ENCODE data around the gene CDRT4. TPM values are rescaled to one million over a fixed set of nuclear protein-coding genes. Genes with fewer than 3 reads are reported as not detected.

The CDRT4 gene
- 6.1 TPM for polyA plus RNA-seq (2013, experiment 1 of 2)
- polyA plus RNA-seq (2013, experiment 2 of 2): 5.9 TPM

DNA sequence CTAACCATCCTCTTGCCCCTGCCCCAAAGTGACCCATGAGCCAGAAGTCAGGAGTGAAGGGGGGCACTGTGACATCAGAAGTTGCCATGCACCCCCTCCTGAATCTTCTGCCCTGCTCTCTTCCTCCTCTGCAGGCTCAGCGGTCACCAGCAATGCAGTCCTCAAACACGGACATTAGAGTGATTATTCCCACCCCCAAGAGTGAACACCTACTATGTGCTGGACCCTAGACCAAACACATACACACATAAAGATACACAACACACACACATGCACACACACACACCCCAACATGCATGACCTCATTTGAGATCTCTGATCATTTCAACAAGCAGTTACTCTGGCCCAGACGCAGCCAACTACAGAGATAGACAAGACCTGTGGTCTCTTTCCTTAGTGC, at the start of gene CDRT4:
Gene CDRT4 (minus strand): TSS at position 30 of the 400 bp plus-strand sequence. CDS start 27,383 bp downstream, outside the sequence.
- Histone ChIP-seq H2BK5ac (ENCODE audit: low read length) (no peak within 1 kb of the TSS), H3K23ac (ENCODE audit: low read length) (no peak within 1 kb of the TSS), H3K56ac (ENCODE audit: low read length) (no peak within 1 kb of the TSS), H4K8ac (ENCODE audit: low read depth, low read length) (no peak within 1 kb of the TSS), H3K79me1 (ENCODE audit: low read length) (no peaks in the 10 kb centered on the region), H3K27me3 (ENCODE audit: insufficient read depth, low read length, poor library complexity) (no peaks in the 10 kb centered on the region), H4K5ac (ENCODE audit: low read length) (no peak within 1 kb of the TSS), H3K9ac (ENCODE audit: low read length) (no peak within 1 kb of the TSS), H3K79me2 (ENCODE audit: control insufficient read depth, insufficient read depth, low read length) (no peaks in the 10 kb centered on the region), H3K36me3 (ENCODE audit: control insufficient read depth, insufficient read depth, low read length) (no peaks in the 10 kb centered on the region), H3K4me2 (ENCODE audit: low read length) (no peak within 1 kb of the TSS), H3K4me3 (ENCODE audit: low read length) (no peak within 1 kb of the TSS), H3K4ac (ENCODE audit: low read depth, low read length) (no peak within 1 kb of the TSS), H3K18ac (ENCODE audit: low read length) (no peak within 1 kb of the TSS), H3K27ac (ENCODE audit: low read depth, low read length) (no peak within 1 kb of the TSS), H2AK5ac (ENCODE audit: low read length) (no peak within 1 kb of the TSS), H3K4me1 (ENCODE audit: control insufficient read depth, low read depth, low read length) (no peaks in the 10 kb centered on the region), H2BK120ac (ENCODE audit: low read depth, low read length) (no peak within 1 kb of the TSS), H2BK15ac (replicated peaks; ENCODE audit: low read depth) (no peak within 1 kb of the TSS)
- DNase-seq: no peak
- no CpG with 5 or more reads among the region's 3 CpGs for WGBS (ENCODE audit: extremely low coverage, insufficient coverage, low lambda C conversion rate)

DNA sequence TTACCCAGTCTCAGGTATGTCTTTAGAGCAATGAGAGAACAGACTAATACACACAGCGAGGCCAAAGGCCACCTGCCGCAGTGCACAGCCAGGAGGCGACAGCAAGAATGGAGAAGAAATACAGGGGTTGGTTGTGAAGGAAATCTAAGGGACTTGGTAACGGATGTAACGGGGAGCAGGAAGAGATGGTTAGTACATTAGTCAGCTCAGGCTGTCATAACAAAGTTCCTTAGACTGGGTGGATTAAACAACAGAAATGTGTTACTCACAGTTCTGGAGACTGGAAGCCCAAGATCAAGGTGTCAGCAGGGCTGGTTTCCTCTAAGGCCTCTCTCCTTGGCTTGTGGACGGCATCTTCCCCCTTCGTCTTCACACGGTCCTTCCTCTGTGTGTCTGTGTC, 48.7 kb upstream of the CDRT4 start:
- WGBS (ENCODE audit: extremely low coverage, insufficient coverage, low lambda C conversion rate): no CpG with 5 or more reads among the region's 8 CpGs
- no peaks in the 10 kb centered on the region for H3K79me2 ChIP-seq (ENCODE audit: control insufficient read depth, insufficient read depth, low read length)
- H3K27me3 ChIP-seq (ENCODE audit: insufficient read depth, low read length, poor library complexity): no peaks in the 10 kb centered on the region
- no peak overlapping the region for H3K27ac ChIP-seq (ENCODE audit: low read depth, low read length)
- H3K56ac ChIP-seq (ENCODE audit: low read length): no peak overlapping the region
- no peak overlapping the region for H2AK5ac ChIP-seq (ENCODE audit: low read length)
- no peaks in the 10 kb centered on the region for H3K79me1 ChIP-seq (ENCODE audit: low read length)
- peaks cover 4% of the 10 kb centered on the region for H3K36me3 ChIP-seq (ENCODE audit: control insufficient read depth, insufficient read depth, low read length)
- no peak overlapping the region for H3K4me2 ChIP-seq (ENCODE audit: low read length)
- no peaks in the 10 kb centered on the region for H3K4me1 ChIP-seq (ENCODE audit: control insufficient read depth, low read depth, low read length)
- no peak overlapping the region for H4K5ac ChIP-seq (ENCODE audit: low read length)
- H2BK5ac ChIP-seq (ENCODE audit: low read length): no peak overlapping the region
- H3K9ac ChIP-seq (ENCODE audit: low read length): no peak overlapping the region
- no peak overlapping the region for H3K23ac ChIP-seq (ENCODE audit: low read length)
- no peak overlapping the region for H3K4ac ChIP-seq (ENCODE audit: low read depth, low read length)
- H3K18ac ChIP-seq (ENCODE audit: low read length): no peak overlapping the region
- H2BK15ac ChIP-seq (replicated peaks; ENCODE audit: low read depth): no peak overlapping the region
- H2BK120ac ChIP-seq (ENCODE audit: low read depth, low read length): no peak overlapping the region
- no peak overlapping the region for H3K4me3 ChIP-seq (ENCODE audit: low read length)
- no peak for DNase-seq
- H4K8ac ChIP-seq (ENCODE audit: low read depth, low read length): no peak overlapping the region

DNA sequence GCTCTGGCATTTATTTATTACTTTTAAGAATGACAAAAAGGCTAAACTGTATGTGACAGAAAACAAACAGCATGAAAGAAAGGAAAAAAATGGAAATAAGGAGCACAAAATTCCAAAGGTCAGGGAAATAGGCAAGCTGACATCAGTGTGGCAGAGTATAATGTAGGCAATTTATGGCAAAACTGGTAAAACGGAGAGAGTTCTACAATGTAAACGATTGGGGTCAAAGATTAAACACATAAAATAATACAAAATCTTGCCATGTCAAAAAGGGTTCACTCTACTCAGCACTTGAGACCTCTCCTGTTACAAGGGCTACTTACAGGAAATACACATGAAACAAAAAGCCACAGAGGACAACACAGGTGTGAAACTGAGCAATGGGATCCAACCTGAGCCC, 47.0 kb upstream of the CDRT4 start:
- Histone ChIP-seq H4K8ac (ENCODE audit: low read depth, low read length) (no peak overlapping the region), H2BK5ac (ENCODE audit: low read length) (no peak overlapping the region), H2BK120ac (ENCODE audit: low read depth, low read length) (no peak overlapping the region), H3K36me3 (ENCODE audit: control insufficient read depth, insufficient read depth, low read length) (peaks cover 4% of the 10 kb centered on the region), H3K4me3 (ENCODE audit: low read length) (no peak overlapping the region), H2AK5ac (ENCODE audit: low read length) (no peak overlapping the region), H4K5ac (ENCODE audit: low read length) (no peak overlapping the region), H3K4ac (ENCODE audit: low read depth, low read length) (no peak overlapping the region), H3K79me2 (ENCODE audit: control insufficient read depth, insufficient read depth, low read length) (no peaks in the 10 kb centered on the region), H3K27ac (ENCODE audit: low read depth, low read length) (no peak overlapping the region), H3K9ac (ENCODE audit: low read length) (no peak overlapping the region), H3K4me1 (ENCODE audit: control insufficient read depth, low read depth, low read length) (no peaks in the 10 kb centered on the region), H2BK15ac (replicated peaks; ENCODE audit: low read depth) (no peak overlapping the region), H3K4me2 (ENCODE audit: low read length) (no peak overlapping the region), H3K27me3 (ENCODE audit: insufficient read depth, low read length, poor library complexity) (no peaks in the 10 kb centered on the region), H3K56ac (ENCODE audit: low read length) (no peak overlapping the region), H3K23ac (ENCODE audit: low read length) (no peak overlapping the region), H3K18ac (ENCODE audit: low read length) (no peak overlapping the region), H3K79me1 (ENCODE audit: low read length) (no peaks in the 10 kb centered on the region)
- no peak for DNase-seq
- WGBS (ENCODE audit: extremely low coverage, insufficient coverage, low lambda C conversion rate): no CpG with 5 or more reads among the region's 2 CpGs

DNA sequence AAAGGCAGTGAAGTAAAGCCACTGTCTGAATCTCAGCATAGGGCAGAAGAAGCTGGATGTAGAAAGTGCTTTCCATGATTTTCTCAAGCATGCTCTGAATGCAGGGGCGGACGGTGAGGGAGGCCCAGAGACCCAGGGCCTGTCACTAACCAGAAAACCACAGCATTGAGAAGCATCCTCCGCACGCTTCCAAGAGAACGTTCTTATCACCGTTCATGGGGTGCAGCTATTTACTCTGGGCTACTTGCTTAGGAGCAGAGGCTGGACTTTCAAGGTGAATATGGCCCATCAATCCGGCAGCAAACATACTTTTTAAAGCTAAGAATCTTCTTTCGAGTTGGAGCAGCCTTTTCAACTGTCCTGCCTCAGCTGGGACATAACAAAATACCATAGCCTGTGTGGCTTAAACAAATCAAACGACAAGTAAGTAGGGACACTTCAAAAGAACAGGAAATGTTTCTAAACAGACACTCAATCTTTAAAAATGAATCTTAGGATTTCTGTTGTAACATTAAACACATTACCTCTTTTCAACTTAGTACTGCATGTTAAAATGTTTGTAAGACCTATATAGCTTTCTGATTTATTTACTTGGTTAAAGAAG, 46.5 kb upstream of the CDRT4 start:
- no CpG with 5 or more reads among the region's 9 CpGs for WGBS (ENCODE audit: extremely low coverage, insufficient coverage, low lambda C conversion rate)
- H3K4me3 ChIP-seq (ENCODE audit: low read length): no peak overlapping the region
- H4K8ac ChIP-seq (ENCODE audit: low read depth, low read length): no peak overlapping the region
- no peaks in the 10 kb centered on the region for H3K79me1 ChIP-seq (ENCODE audit: low read length)
- no peaks in the 10 kb centered on the region for H3K27me3 ChIP-seq (ENCODE audit: insufficient read depth, low read length, poor library complexity)
- DNase-seq: no peak
- H2BK5ac ChIP-seq (ENCODE audit: low read length): no peak overlapping the region
- H3K56ac ChIP-seq (ENCODE audit: low read length): no peak overlapping the region
- no peaks in the 10 kb centered on the region for H3K79me2 ChIP-seq (ENCODE audit: control insufficient read depth, insufficient read depth, low read length)
- H3K23ac ChIP-seq (ENCODE audit: low read length): no peak overlapping the region
- no peak overlapping the region for H2BK120ac ChIP-seq (ENCODE audit: low read depth, low read length)
- no peak overlapping the region for H3K9ac ChIP-seq (ENCODE audit: low read length)
- peaks cover 4% of the 10 kb centered on the region for H3K36me3 ChIP-seq (ENCODE audit: control insufficient read depth, insufficient read depth, low read length)
- no peak overlapping the region for H2BK15ac ChIP-seq (replicated peaks; ENCODE audit: low read depth)
- no peak overlapping the region for H2AK5ac ChIP-seq (ENCODE audit: low read length)
- H3K4me1 ChIP-seq (ENCODE audit: control insufficient read depth, low read depth, low read length): no peaks in the 10 kb centered on the region
- H4K5ac ChIP-seq (ENCODE audit: low read length): no peak overlapping the region
- no peak overlapping the region for H3K4ac ChIP-seq (ENCODE audit: low read depth, low read length)
- H3K18ac ChIP-seq (ENCODE audit: low read length): no peak overlapping the region
- H3K4me2 ChIP-seq (ENCODE audit: low read length): no peak overlapping the region
- H3K27ac ChIP-seq (ENCODE audit: low read depth, low read length): no peak overlapping the region

DNA sequence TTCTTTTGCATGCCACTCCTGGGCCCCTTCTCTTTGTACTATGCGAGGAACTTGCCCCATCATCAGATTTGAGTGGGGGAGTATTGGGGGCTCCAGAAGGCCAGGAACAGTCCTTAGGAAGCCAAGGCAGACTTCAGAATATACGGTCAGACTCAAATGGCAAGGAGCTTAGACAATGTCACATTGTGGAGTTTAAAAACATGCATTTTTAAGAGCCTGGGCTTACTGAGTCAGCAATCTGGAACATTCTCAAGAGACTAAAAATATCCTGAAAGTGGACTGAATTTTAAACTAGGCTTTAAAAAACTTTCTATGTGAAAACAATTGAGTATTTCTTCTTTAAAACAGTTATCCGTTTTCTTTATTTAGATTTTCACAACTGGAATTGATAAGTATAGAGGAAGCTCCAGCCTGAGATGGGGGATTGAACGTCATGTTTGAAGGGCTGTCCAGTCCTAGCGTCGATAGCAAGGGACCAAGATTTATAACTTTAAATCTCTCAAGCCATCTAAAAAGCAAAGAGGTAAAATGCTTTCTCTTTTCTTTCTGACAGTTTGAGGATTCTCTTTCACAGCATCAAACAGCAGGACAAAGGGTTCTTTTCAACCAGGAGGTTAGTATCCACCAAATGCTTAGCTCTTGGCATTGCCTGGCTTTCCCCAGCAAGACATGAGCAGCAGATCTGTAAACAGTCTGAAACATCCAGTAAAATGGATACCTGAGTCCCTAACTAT, 45.8 kb upstream of the CDRT4 start:
- no peak overlapping the region for H3K4me3 ChIP-seq (ENCODE audit: low read length)

More for the DNA sequence above, 45.8 kb upstream of the CDRT4 start:
- Histone ChIP-seq H3K4me2 (ENCODE audit: low read length) (no peak overlapping the region), H4K8ac (ENCODE audit: low read depth, low read length) (no peak overlapping the region), H3K18ac (ENCODE audit: low read length) (no peak overlapping the region), H3K23ac (ENCODE audit: low read length) (no peak overlapping the region), H3K36me3 (ENCODE audit: control insufficient read depth, insufficient read depth, low read length) (peaks cover 4% of the 10 kb centered on the region), H3K27ac (ENCODE audit: low read depth, low read length) (no peak overlapping the region), H2BK5ac (ENCODE audit: low read length) (no peak overlapping the region), H2BK120ac (ENCODE audit: low read depth, low read length) (no peak overlapping the region), H3K27me3 (ENCODE audit: insufficient read depth, low read length, poor library complexity) (no peaks in the 10 kb centered on the region), H4K5ac (ENCODE audit: low read length) (no peak overlapping the region), H3K79me2 (ENCODE audit: control insufficient read depth, insufficient read depth, low read length) (no peaks in the 10 kb centered on the region), H3K79me1 (ENCODE audit: low read length) (no peaks in the 10 kb centered on the region), H3K56ac (ENCODE audit: low read length) (no peak overlapping the region), H2AK5ac (ENCODE audit: low read length) (no peak overlapping the region), H2BK15ac (replicated peaks; ENCODE audit: low read depth) (no peak overlapping the region), H3K9ac (ENCODE audit: low read length) (no peak overlapping the region), H3K4me1 (ENCODE audit: control insufficient read depth, low read depth, low read length) (no peaks in the 10 kb centered on the region), H3K4ac (ENCODE audit: low read depth, low read length) (no peak overlapping the region)
- WGBS (ENCODE audit: extremely low coverage, insufficient coverage, low lambda C conversion rate): no CpG with 5 or more reads among the region's 6 CpGs
- no peak for DNase-seq
